ENCODE data around the gene PASD1. TPM values are rescaled to one million over a fixed set of nuclear protein-coding genes. Genes with fewer than 3 reads are reported as not detected.

Gene PASD1
- total and polyA plus RNA-seq, 10 of the 15 experiments (the other 5 are each of a cell fraction or from before 2014, with no cell fraction given): under 0.01 to 0.01 TPM; not detected in 8

DNA sequence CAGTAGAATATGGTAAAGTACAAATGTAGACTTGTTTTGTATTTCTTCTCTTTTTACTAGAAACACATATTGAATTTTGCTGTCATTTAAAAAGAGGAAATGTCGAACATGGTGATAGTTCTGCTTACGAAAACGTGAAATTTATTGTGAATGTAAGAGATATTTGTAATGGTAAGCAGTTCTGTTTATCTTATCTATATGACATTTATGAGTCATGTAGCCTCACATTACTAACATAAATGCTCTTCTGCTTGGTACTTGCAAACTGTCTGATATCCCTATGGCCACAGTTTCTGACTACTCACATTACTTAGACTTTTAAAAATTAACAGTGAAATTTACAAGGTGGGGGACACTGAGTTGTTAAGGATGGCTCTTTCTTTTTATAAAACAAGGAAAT, 57.9 kb downstream of the PASD1 start:
- Histone ChIP-seq H4K20me1 (ENCODE audit: control insufficient read depth, insufficient read depth) (no peaks in the 10 kb centered on the region), H3K27ac (ENCODE audit: control insufficient read depth, insufficient read depth) (no peak overlapping the region), H3K36me3 (ENCODE audit: control insufficient read depth in 2 of 2, insufficient read depth in 2 of 2, low read length in 1 of 2) (no peaks in the 10 kb centered on the region), H3K9ac (ENCODE audit: control insufficient read depth, insufficient read depth, low read length) (no peak overlapping the region), H2AFZ (ENCODE audit: control insufficient read depth, low read depth, low read length) (no peak overlapping the region), H3K79me2 (ENCODE audit: control insufficient read depth, insufficient read depth, low read length) (no peaks in the 10 kb centered on the region), H3K4me2 (ENCODE audit: control insufficient read depth, insufficient read depth) (no peak overlapping the region), H3K4me1 (ENCODE audit: control insufficient read depth, insufficient read depth, low read length) (no peaks in the 10 kb centered on the region), H3K4me3 (no peak overlapping the region), H3K27me3 (replicated peaks in 1 of 2; ENCODE audit: control insufficient read depth in 2 of 2, insufficient read depth in 2 of 2, low read length in 1 of 2) (no peaks in the 10 kb centered on the region), H3K9me3 (replicated peaks; ENCODE audit: control insufficient read depth, insufficient read depth, low read length) (no peaks in the 10 kb centered on the region)
- in situ Hi-C loops (cut with MboI): no loop called here
- ATAC-seq: no peak
- intact Hi-C loops (cut with micrococcal nuclease; ENCODE audit: unreplicated experiment): no loop called here
- ChIA-PET SMC1A (ENCODE audit: uncharacterized antibody, unreplicated experiment) (no interaction called here), CTCF (no interaction called here), POLR2A (no interaction called here), RAD21 (ENCODE audit: unreplicated experiment) (no interaction called here)
- TF ChIP-seq CREB1 (IDR thresholded peaks at IDR 0.05; ENCODE audit: low read depth) (no peak), HDAC2 (IDR thresholded peaks at IDR 0.05) (no peak), YBX1 (IDR thresholded peaks at IDR 0.05) (no peak), RCOR1 (conservative IDR thresholded peaks at IDR 0.05; ENCODE audit: low read depth, low read length) (no peak), ATF7 (IDR thresholded peaks at IDR 0.05; ENCODE audit: low read depth) (no peak), NFXL1 (IDR thresholded peaks at IDR 0.05; ENCODE audit: borderline replicate concordance) (no peak), BRCA1 (IDR thresholded peaks at IDR 0.05; ENCODE audit: low read depth, low read length) (no peak), ZBED1 (IDR thresholded peaks at IDR 0.05; ENCODE audit: borderline replicate concordance) (no peak), ZNF384 (IDR thresholded peaks at IDR 0.05; ENCODE audit: borderline replicate concordance, low read depth, low read length) (no peak)
- TF ChIP-seq, protein P1, sequence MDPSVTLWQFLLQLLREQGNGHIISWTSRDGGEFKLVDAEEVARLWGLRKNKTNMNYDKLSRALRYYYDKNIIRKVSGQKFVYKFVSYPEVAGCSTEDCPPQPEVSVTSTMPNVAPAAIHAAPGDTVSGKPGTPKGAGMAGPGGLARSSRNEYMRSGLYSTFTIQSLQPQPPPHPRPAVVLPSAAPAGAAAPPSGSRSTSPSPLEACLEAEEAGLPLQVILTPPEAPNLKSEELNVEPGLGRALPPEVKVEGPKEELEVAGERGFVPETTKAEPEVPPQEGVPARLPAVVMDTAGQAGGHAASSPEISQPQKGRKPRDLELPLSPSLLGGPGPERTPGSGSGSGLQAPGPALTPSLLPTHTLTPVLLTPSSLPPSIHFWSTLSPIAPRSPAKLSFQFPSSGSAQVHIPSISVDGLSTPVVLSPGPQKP (IDR thresholded peaks at IDR 0.05; ENCODE audit: low read depth, low read length): no peak
- no peak for DNase-seq (ENCODE audit: low read depth, low spot score)
- WGBS (ENCODE audit: insufficient coverage, insufficient replicate concordance, low lambda C conversion rate, missing lambda C conversion rate): 0% methylated on average over 3 of the region's 3 CpGs
- BruUV-seq (replicated peaks): no TSS peak
- no peak for FAIRE-seq
